Measurements from ENCODE around the gene C2orf72.

DNA sequence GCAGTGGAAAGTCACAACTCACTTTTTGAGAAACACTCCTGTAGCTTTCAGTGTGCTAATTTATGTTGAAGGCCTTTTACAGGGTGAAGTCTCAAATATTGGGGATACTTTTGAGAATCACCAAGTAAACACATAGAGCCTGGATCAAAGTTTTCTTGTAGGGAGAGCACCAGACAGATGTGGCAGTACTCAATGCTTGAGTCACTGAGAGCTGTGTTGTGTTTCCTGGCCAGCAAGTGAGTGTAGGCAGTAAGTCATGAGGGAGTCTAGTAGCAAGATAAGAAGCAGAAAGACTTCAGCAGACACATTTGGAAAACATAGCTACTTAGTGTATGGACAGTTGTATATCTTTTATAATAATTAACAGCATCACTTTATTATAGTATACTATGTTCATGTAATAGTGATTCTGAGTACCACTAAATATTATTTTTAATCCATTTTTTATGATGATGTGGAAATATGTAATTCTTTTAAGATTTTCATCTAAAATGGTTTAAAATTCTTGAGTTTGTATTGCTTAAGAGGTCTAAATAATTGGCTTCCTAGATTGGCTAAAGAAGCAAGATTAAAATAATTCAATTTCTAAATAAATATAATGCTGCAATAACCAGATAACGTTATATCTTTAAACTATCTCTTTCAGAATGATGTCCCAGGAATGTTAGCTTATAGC is 32.2 kb downstream of the C2orf72 start:
- TF ChIP-seq, protein P1, sequence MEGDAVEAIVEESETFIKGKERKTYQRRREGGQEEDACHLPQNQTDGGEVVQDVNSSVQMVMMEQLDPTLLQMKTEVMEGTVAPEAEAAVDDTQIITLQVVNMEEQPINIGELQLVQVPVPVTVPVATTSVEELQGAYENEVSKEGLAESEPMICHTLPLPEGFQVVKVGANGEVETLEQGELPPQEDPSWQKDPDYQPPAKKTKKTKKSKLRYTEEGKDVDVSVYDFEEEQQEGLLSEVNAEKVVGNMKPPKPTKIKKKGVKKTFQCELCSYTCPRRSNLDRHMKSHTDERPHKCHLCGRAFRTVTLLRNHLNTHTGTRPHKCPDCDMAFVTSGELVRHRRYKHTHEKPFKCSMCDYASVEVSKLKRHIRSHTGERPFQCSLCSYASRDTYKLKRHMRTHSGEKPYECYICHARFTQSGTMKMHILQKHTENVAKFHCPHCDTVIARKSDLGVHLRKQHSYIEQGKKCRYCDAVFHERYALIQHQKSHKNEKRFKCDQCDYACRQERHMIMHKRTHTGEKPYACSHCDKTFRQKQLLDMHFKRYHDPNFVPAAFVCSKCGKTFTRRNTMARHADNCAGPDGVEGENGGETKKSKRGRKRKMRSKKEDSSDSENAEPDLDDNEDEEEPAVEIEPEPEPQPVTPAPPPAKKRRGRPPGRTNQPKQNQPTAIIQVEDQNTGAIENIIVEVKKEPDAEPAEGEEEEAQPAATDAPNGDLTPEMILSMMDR (IDR thresholded peaks at IDR 0.05) = no peak
- TF ChIP-seq EP300 (IDR thresholded peaks at IDR 0.05; ENCODE audit: low read depth) = no peak
- TF ChIP-seq POLR2AphosphoS5 (IDR thresholded peaks at IDR 0.05) = no peak
- TF ChIP-seq POLR2A (IDR thresholded peaks at IDR 0.05) = no peak

All from transverse colon (tissue), 4 donors.